Prostate gland (tissue), 2 donors: Measurements from ENCODE around the gene NPB. TPM values are rescaled to one million over a fixed set of nuclear protein-coding genes. Genes with fewer than 3 reads are reported as not detected.

Experiments
- DNase-seq: peaks from one replicate; pipeline ENCODE4 v3.0.0-alpha.2; 2019; ENCODE audit warnings: low spot score
- H3K27ac ChIP-seq, 2 donors: fragments of 200-600 bp; sonication (generic); 2 replicates each; pipeline ENCODE4 v1.5.1; 2017 to 2019
- H3K27me3 ChIP-seq: fragments of 200-600 bp; sonication (generic); replicated peaks from 2 replicates; pipeline ENCODE4 v1.5.1; 2019; ENCODE audit not compliant: insufficient read depth
- H3K36me3 ChIP-seq, 2 donors: fragments of 200-600 bp; sonication (generic); 1 replicate in 1 of 2; 2 replicates in 1 of 2; pipeline versions ENCODE4 v1.5.1 to v1.8.1; 2017 to 2019
- H3K4me1 ChIP-seq: fragments of 200-600 bp; sonication (generic); replicated peaks from 2 replicates; pipeline ENCODE4 v1.5.1; 2019
- H3K4me3 ChIP-seq, 2 donors: fragments of 200-600 bp; sonication (generic); 2 replicates each; pipeline ENCODE4 v1.5.1; 2017 to 2019
- H3K9me3 ChIP-seq: fragments of 200-600 bp; sonication (generic); 2 replicates; pipeline ENCODE4 v1.5.1; 2017
- CTCF ChIP-seq, 4 experiments: fragments of 200-600 bp in 2 of 4; fragments of 450-650 bp in 2 of 4; sonication (generic) in 2 of 4; IDR thresholded peaks; 1 replicate in 3 of 4; 2 replicates in 1 of 4; pipeline ENCODE4 v1.5.1; 2016 to 2019; ENCODE audit warnings: antibody characterized with exemption in 4 of 4, mild to moderate bottlenecking in 2 of 4, moderate library complexity in 2 of 4
- POLR2A ChIP-seq: fragments of 450-650 bp; IDR thresholded peaks from one replicate; pipeline ENCODE4 v1.6.1; 2016; ENCODE audit warnings: antibody characterized with exemption, mild to moderate bottlenecking
- POLR2AphosphoS5 ChIP-seq: sonication (generic); formaldehyde crosslinking; IDR thresholded peaks from one replicate; pipeline ENCODE4 v1.6.1; 2017; ENCODE audit warnings: antibody characterized with exemption
- WGBS: methylation state at CpG from one replicate; pipeline ENCODE4 v1.1.5; 2018; 5-methylcytosine and 5-hydroxymethylcytosine counted together
- intact Hi-C: fragments of 100-400 bp; cut with DNase I; formaldehyde crosslinking; loops from one replicate; pipeline ENCODE4 v1.14.2; 2022
- total RNA-seq, 2 donors: library from RNA; depleted of rRNA; stranded (reverse); fragments of >200 nt; gene quantifications; one replicate each; pipeline ENCODE4 v1.1.0, GENCODE V29; 2016

The NPB gene
- total RNA-seq, 2 donors from 2014 or later, result 9.8 to 10.9 TPM

GRCh38 chr17:81903896-81904599, 2.0 kb downstream of the NPB start:
- WGBS, result 89% methylated on average over 24 of the region's 24 CpGs
- intact Hi-C loops, result no loop called here
- Histone ChIP-seq H3K9me3 (no peaks in the 10 kb centered on the region), H3K36me3 (no peaks in the 10 kb centered on the region), H3K27me3 (no peaks in the 10 kb centered on the region), H3K4me1 (peaks cover 4% of the 10 kb centered on the region), H3K4me3 (no peak overlapping the region), H3K27ac (no peak overlapping the region)
- DNase-seq, result no peak
- no peak for TF ChIP-seq POLR2AphosphoS5
- no peak for TF ChIP-seq CTCF (IDR thresholded peaks at IDR 0.05)
- no peak for TF ChIP-seq POLR2A

GRCh38 chr17:81904600-81905423, 2.8 kb downstream of the NPB start:
- H3K9me3 ChIP-seq, result no peaks in the 10 kb centered on the region
- H3K36me3 ChIP-seq, result no peaks in the 10 kb centered on the region
- H3K27ac ChIP-seq, result no peak overlapping the region
- no peaks in the 10 kb centered on the region for H3K27me3 ChIP-seq
- peaks cover 10% of the 10 kb centered on the region for H3K4me1 ChIP-seq
- 92% methylated on average over 27 of the region's 28 CpGs for WGBS
- H3K4me3 ChIP-seq, result no peak overlapping the region
- no peak for DNase-seq
- TF ChIP-seq CTCF (IDR thresholded peaks at IDR 0.05) (no peak), POLR2A (no peak), POLR2AphosphoS5 (no peak)
- intact Hi-C loops, result no loop called here

- no peaks in the 10 kb centered on the region for H3K27me3 ChIP-seq
- peaks cover 10% of the 10 kb centered on the region for H3K4me1 ChIP-seq
- H3K27ac ChIP-seq, result no peak overlapping the region
- TF ChIP-seq POLR2AphosphoS5, result no peak
- no peak for TF ChIP-seq CTCF (IDR thresholded peaks at IDR 0.05)
- TF ChIP-seq POLR2A, result no peak
- 94% methylated on average over 16 of the region's 16 CpGs for WGBS
- no peaks in the 10 kb centered on the region for H3K36me3 ChIP-seq
- DNase-seq, result no peak
- no peak overlapping the region for H3K4me3 ChIP-seq
- H3K9me3 ChIP-seq, result no peaks in the 10 kb centered on the region
- intact Hi-C loops, result no loop called here
These were observed 3.4 kb downstream of the NPB start for GRCh38 chr17:81905424-81905875.

- peaks cover 10% of the 10 kb centered on the region for H3K4me1 ChIP-seq
- H3K27me3 ChIP-seq, result no peaks in the 10 kb centered on the region
- intact Hi-C loops, result no loop called here
- H3K27ac ChIP-seq, result no peak overlapping the region
- TF ChIP-seq POLR2A (no peak), CTCF (IDR thresholded peaks at IDR 0.05) (no peak), POLR2AphosphoS5 (no peak)
- WGBS, result 92% methylated on average over 10 of the region's 10 CpGs
- no peak for DNase-seq
- H3K36me3 ChIP-seq, result no peaks in the 10 kb centered on the region
- H3K4me3 ChIP-seq, result no peak overlapping the region
- no peaks in the 10 kb centered on the region for H3K9me3 ChIP-seq
These were observed 4.0 kb downstream of the NPB start for GRCh38 chr17:81905993-81906392.
